Right lung (tissue), 5 donors: ENCODE results near the gene CA10. TPM values are rescaled to one million over a fixed set of nuclear protein-coding genes. Genes with fewer than 3 reads are reported as not detected.

ENCODE experiments used
- DNase-seq, 2 donors: peaks; one replicate each; pipeline ENCODE4 v3.0.0-alpha.2; 2013
- polyA plus RNA-seq, 5 donors: library from polyadenylated mRNA; unstranded; fragments of 120-200 nt; gene quantifications; one replicate each; pipeline versions ENCODE4 v1.2.1 to v1.2.3, GENCODE V29; 2013; ENCODE audit warnings: inconsistent platforms in 1 of 5, low replicate concordance in 1 of 5; ENCODE audit not compliant: insufficient read length in 5 of 5, insufficient read depth in 1 of 5

Gene CA10
- polyA plus RNA-seq, 5 donors: 0.04 to 0.19 (median 0.17) TPM; not detected in 2

- DNase-seq: no peak
Measured at GRCh38 chr17:51684214-51684613, 474.3 kb downstream of the CA10 start.

- DNase-seq: no peak
Measured at GRCh38 chr17:51683291-51683690, 475.2 kb downstream of the CA10 start.

- DNase-seq: no peak
Measured at GRCh38 chr17:51682115-51682514, 476.4 kb downstream of the CA10 start.

- no peak for DNase-seq
Measured at GRCh38 chr17:51677875-51678274, 480.6 kb downstream of the CA10 start.

- DNase-seq: no peak
Measured at GRCh38 chr17:51676691-51677487, 481.6 kb downstream of the CA10 start.

- no peak for DNase-seq
Measured at GRCh38 chr17:51674579-51675255, 483.8 kb downstream of the CA10 start.

- DNase-seq: no peak
Measured at GRCh38 chr17:51673070-51673469, 485.4 kb downstream of the CA10 start.

GRCh38 chr17:51672065-51672464 lies 486.4 kb downstream of the CA10 start:
- DNase-seq: no peak

GRCh38 chr17:51670899-51671298 lies 487.6 kb downstream of the CA10 start:
- DNase-seq: no peak

GRCh38 chr17:51668963-51669246 lies 489.6 kb downstream of the CA10 start:
- no peak for DNase-seq

- DNase-seq: no peak
Measured at GRCh38 chr17:51668155-51668962, 490.2 kb downstream of the CA10 start.

GRCh38 chr17:51667706-51668083 lies 490.8 kb downstream of the CA10 start:
- DNase-seq: no peak

- no peak for DNase-seq
Measured at GRCh38 chr17:51666971-51667705, 491.4 kb downstream of the CA10 start.

GRCh38 chr17:51662204-51663056 lies 496.1 kb downstream of the CA10 start:
- DNase-seq: no peak

GRCh38 chr17:51661403-51661802 lies 497.1 kb downstream of the CA10 start:
- no peak for DNase-seq

- DNase-seq: no peak
Measured at GRCh38 chr17:51660266-51660665, 498.2 kb downstream of the CA10 start.

- no peak for DNase-seq
Measured at GRCh38 chr17:51657224-51657623, 501.3 kb downstream of the CA10 start.

- DNase-seq: no peak
Measured at GRCh38 chr17:51653878-51654277, 504.6 kb downstream of the CA10 start.

- no peak for DNase-seq
Measured at GRCh38 chr17:51652529-51652928, 506.0 kb downstream of the CA10 start.

GRCh38 chr17:51651513-51652298 lies 506.8 kb downstream of the CA10 start:
- no peak for DNase-seq
